ENCODE measurements around the gene NFIX.

DNA sequence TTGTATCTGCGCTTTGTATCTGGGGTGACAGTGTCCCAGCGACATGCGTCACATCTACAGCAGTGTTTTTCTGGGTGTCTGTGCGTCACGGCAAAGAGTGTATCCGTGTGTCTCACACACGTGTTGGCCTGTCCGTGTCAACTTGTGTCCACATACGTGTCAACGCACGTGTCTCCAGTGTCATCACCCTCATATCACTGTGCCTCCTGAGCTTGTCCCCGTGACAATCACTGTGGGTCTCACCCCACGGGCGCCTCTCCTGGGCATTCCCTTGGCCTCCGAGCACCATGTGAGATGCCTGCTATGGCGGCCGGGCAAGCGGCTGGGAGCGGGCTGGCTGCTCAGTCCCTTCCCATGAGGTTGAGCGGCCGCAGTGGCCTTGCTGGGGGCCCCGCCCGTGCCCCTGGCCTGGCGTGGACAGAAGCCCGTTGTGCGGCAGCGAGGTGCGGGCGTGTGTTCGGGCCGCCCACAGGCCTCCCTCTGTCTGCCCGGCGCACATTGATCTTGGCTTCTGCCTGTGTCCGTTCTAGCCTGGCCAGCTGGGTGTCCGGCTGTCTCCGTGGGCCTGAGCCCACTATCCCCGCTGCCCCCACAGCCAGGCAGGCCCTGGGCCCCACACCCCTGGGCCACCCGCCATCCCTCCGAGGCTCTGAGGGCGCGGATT, 6.4 kb downstream of the NFIX start:
- no peak for TF ChIP-seq CTCF (CRISPR knock-in tag; IDR thresholded peaks at IDR 0.05)
- TF ChIP-seq SMAD3 (CRISPR knock-in tag; IDR thresholded peaks at IDR 0.05): no peak
- no peak for TF ChIP-seq ZNF670 (CRISPR knock-in tag; IDR thresholded peaks at IDR 0.05; ENCODE audit: borderline replicate concordance)
- TF ChIP-seq, protein P1, sequence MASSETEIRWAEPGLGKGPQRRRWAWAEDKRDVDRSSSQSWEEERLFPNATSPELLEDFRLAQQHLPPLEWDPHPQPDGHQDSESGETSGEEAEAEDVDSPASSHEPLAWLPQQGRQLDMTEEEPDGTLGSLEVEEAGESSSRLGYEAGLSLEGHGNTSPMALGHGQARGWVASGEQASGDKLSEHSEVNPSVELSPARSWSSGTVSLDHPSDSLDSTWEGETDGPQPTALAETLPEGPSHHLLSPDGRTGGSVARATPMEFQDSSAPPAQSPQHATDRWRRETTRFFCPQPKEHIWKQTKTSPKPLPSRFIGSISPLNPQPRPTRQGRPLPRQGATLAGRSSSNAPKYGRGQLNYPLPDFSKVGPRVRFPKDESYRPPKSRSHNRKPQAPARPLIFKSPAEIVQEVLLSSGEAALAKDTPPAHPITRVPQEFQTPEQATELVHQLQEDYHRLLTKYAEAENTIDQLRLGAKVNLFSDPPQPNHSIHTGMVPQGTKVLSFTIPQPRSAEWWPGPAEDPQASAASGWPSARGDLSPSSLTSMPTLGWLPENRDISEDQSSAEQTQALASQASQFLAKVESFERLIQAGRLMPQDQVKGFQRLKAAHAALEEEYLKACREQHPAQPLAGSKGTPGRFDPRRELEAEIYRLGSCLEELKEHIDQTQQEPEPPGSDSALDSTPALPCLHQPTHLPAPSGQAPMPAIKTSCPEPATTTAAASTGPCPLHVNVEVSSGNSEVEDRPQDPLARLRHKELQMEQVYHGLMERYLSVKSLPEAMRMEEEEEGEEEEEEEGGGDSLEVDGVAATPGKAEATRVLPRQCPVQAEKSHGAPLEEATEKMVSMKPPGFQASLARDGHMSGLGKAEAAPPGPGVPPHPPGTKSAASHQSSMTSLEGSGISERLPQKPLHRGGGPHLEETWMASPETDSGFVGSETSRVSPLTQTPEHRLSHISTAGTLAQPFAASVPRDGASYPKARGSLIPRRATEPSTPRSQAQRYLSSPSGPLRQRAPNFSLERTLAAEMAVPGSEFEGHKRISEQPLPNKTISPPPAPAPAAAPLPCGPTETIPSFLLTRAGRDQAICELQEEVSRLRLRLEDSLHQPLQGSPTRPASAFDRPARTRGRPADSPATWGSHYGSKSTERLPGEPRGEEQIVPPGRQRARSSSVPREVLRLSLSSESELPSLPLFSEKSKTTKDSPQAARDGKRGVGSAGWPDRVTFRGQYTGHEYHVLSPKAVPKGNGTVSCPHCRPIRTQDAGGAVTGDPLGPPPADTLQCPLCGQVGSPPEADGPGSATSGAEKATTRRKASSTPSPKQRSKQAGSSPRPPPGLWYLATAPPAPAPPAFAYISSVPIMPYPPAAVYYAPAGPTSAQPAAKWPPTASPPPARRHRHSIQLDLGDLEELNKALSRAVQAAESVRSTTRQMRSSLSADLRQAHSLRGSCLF (CRISPR knock-in tag; IDR thresholded peaks at IDR 0.05; ENCODE audit: borderline replicate concordance): no peak
- no peak for TF ChIP-seq TBP (CRISPR knock-in tag; IDR thresholded peaks at IDR 0.05)
- TF ChIP-seq CREM (IDR thresholded peaks at IDR 0.05): no peak
- no peak for TF ChIP-seq CREM (CRISPR knock-in tag; IDR thresholded peaks at IDR 0.05)
- TF ChIP-seq, protein P2, sequence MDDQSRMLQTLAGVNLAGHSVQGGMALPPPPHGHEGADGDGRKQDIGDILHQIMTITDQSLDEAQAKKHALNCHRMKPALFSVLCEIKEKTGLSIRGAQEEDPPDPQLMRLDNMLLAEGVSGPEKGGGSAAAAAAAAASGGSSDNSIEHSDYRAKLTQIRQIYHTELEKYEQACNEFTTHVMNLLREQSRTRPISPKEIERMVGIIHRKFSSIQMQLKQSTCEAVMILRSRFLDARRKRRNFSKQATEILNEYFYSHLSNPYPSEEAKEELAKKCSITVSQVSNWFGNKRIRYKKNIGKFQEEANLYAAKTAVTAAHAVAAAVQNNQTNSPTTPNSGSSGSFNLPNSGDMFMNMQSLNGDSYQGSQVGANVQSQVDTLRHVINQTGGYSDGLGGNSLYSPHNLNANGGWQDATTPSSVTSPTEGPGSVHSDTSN (CRISPR knock-in tag; IDR thresholded peaks at IDR 0.05; ENCODE audit: borderline replicate concordance): no peak
- TF ChIP-seq FOXK2 (IDR thresholded peaks at IDR 0.05): no peak
- TF ChIP-seq PBX2 (CRISPR knock-in tag; IDR thresholded peaks at IDR 0.05): no peak
- no peak for TF ChIP-seq KLF16 (CRISPR knock-in tag; IDR thresholded peaks at IDR 0.05)
